DOHH2 (cell line): Measurements from ENCODE around the gene PASD1.

Source experiments
- EZH2phosphoT487 ChIP-seq: fragments of 200-600 bp; sonication (generic); IDR thresholded peaks from 2 replicates; pipeline ENCODE4 v1.6.1; 2017; ENCODE audit warnings: borderline replicate concordance, mild to moderate bottlenecking, antibody characterized with exemption, low read length, moderate library complexity, mixed read lengths
- TF ChIP-seq, protein P1 (sequence below): fragments of 200-600 bp; sonication (generic); IDR thresholded peaks from one replicate; pipeline ENCODE4 v1.5.1; 2014; ENCODE audit warnings: antibody characterized with exemption, mild to moderate bottlenecking, low read depth, low read length; ENCODE audit not compliant: poor library complexity, severe bottlenecking

DNA sequence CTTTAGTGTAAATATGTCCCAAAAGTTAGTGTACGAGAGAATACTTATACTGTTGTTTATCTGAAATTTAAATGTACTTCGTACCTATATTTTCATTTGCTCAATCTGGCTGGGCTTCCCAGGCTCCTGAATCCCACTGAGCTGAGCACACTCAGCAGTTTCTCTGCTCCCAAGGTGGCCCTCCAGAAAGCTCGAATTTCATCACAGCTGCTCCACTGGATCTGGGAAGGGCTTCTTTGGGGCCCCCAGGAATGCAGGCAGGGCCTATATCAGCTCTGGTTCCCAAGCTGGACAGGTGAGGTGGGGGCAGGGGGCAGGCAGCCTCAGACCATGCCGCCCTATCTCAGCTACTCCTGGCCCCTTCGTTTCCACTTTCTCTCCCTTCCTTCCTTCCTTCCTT lies 150.9 kb downstream of the PASD1 start:
- no peak for TF ChIP-seq EZH2phosphoT487
- TF ChIP-seq, protein P1, sequence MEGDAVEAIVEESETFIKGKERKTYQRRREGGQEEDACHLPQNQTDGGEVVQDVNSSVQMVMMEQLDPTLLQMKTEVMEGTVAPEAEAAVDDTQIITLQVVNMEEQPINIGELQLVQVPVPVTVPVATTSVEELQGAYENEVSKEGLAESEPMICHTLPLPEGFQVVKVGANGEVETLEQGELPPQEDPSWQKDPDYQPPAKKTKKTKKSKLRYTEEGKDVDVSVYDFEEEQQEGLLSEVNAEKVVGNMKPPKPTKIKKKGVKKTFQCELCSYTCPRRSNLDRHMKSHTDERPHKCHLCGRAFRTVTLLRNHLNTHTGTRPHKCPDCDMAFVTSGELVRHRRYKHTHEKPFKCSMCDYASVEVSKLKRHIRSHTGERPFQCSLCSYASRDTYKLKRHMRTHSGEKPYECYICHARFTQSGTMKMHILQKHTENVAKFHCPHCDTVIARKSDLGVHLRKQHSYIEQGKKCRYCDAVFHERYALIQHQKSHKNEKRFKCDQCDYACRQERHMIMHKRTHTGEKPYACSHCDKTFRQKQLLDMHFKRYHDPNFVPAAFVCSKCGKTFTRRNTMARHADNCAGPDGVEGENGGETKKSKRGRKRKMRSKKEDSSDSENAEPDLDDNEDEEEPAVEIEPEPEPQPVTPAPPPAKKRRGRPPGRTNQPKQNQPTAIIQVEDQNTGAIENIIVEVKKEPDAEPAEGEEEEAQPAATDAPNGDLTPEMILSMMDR: no peak
